Inferior parietal cortex (tissue), 1 donor: Measurements from ENCODE around the gene ETDB.
"Not testable (repeated sequence)": the region's sequence is repeated elsewhere in the genome, so short reads cannot be mapped to it uniquely, and the experiment has no call there.

ENCODE experiments used
- DNase-seq: peaks from one replicate; pipeline ENCODE4 v3.0.0-alpha.2; 2016; ENCODE audit errors: extremely low spot score

Gene ETDB

DNA sequence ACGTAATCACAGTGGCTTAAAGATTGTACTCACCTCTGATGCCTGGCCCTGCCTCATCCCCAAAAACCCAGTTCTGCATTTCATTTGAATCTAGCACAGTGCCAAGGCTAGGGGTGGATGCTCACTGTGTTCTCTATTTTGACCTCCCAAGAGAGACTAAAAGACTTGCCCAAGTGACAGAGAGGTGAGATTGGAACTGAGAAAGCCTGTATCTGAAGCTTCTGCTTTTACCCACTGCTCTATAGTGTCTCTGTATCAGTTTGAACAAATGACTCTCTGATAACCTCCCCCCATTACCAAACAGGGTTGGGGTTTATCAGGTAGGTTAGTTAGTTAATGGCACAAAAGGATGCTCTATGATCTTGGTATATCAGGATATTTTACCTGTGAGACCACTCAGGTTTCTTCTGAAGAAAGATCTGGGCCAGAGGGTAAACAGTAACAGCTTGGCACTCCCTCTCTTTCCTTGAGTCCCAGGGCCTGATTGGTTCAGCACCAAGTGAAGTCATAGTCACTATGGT, at the start of gene ETDB:
Gene ETDB, minus strand, starts transcription at position 471 of the 521 bp plus-strand sequence. CDS start 1,265 bp downstream, outside the sequence.
- not testable (repeated sequence) for DNase-seq

DNA sequence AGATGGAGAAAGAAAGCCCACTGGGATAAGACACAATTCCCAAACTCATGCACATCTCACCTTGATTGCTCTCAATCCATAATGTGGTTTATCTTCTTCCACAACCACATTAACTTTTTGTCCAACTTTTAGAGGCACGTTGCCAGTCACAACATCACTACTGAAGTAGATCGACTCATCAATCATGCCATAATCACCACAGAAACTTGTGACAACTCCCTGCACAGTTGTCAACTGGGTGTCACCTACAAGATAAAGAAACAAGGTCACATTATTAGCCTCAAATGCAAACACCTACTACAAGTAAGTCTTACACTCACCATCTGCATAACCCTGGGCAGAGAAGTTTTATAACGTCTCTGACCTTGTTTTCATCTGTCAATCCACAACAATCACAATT, 49.2 kb upstream of the ETDB start:
- DNase-seq: not testable (repeated sequence)

DNA sequence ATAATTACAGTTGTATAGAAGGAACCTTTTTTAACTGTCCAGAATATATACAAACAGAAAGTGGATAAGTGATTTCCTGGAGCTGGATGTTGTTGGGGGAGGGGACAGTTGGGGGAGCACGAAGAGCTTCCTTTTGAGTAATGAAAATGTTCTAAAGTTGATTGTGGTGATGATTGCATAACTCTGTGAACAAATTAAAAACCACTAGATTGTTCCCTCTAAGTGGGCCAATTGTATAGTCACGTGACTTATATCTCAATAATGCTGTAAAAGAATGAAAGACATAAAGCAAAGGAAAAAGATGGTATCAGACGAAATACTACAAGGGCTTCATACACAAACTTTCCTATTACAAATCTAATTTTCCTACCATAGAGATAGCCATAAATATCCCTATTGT, 48.2 kb upstream of the ETDB start:
- no peak for DNase-seq

DNA sequence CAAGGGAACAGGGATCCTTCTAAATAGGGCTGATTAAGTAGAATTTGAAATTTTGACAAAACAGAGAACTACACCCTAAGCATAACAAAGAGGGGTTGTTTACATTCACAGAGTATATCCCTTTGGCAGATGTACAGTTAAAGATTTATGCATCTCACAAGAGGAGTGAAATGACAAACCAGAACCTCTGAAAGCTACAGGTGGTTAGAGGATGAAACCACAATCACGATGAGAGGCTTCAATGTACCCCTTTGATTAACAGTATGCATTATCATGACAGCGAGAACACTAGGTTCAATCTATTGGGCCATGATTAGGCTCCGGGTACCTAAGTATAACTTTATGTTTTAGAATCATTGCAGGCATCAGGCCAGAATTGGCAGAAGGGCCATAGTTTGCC, 34.4 kb upstream of the ETDB start:
- not testable (repeated sequence) for DNase-seq

DNA sequence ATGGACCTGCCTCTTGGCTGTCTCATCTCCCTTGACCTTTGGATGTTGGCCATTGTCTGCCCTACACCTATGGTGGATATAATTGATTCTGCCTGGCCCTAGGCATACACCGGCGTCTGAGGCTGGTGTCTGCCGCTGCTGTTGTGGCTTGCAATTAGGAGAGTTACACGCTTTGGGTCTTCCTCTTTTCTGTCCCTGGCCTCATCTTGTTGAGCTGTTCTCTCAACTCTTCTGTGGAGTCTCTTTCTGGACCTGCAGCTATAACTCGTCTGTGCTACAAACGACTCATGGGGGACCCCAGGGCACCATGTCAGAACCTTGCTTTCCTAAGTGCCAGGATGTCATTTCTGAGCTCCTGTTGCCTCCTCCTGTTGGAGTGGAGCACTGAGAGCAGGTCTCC, 5.8 kb upstream of the ETDB start:
- DNase-seq: not testable (repeated sequence)

DNA sequence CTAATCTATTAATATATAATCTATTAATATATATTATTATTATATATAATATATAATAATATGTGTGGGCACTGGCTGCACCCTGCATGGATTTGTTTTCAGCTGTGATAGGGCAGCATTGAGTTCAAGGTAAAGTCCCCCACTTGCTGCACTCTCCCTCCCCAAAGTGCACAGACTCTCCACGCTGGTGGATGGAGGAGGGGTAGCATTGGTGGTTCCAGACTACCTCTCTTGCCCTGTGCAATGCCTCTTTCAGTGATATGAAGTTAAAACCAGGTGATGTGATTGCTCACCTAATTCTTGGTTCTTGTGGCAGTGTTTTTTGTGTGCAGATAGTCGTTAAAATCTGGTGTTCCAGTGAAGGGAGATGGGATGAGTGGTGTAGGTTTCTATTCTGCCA, 4.3 kb downstream of the ETDB start:
- not testable (repeated sequence) for DNase-seq

DNA sequence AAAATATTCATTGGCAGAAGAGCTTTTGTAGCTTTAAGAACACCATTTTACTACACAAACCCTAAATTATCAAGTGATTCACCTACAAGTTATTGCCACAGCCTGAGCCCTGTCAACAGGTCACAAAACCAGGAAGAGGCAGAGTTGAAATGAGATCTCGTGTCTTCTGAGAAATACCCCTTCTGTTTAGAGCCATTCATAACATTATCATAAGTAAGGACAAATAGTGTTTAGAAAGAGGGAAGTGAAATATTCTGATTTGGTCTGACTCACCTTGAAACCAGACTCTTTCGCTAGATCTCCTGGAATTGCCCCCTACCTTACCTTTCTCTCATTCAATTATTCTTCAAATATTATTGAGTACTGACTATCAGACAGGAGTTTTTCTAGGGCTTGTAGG, 5.9 kb downstream of the ETDB start:
- no peak for DNase-seq

DNA sequence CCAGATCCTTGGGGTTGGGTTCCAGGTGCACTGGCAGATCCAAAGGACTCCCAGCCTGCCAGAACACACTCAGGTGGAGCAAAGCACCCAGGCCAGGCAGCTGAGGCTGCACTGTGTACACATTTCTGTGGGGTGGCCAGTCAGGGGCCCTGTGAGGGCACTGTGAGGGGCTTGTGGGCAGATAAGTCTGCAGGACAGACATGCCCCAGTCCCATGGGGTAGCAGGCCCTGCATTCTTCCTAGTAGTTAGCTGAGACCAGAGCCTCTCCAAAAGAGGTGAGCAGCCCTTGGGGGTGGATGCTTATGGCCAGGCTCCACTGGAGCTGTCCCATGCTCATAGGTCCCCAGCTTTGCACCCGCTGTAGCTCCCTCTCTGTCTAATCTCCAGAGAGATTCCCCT, 7.6 kb downstream of the ETDB start:
- no peak for DNase-seq

DNA sequence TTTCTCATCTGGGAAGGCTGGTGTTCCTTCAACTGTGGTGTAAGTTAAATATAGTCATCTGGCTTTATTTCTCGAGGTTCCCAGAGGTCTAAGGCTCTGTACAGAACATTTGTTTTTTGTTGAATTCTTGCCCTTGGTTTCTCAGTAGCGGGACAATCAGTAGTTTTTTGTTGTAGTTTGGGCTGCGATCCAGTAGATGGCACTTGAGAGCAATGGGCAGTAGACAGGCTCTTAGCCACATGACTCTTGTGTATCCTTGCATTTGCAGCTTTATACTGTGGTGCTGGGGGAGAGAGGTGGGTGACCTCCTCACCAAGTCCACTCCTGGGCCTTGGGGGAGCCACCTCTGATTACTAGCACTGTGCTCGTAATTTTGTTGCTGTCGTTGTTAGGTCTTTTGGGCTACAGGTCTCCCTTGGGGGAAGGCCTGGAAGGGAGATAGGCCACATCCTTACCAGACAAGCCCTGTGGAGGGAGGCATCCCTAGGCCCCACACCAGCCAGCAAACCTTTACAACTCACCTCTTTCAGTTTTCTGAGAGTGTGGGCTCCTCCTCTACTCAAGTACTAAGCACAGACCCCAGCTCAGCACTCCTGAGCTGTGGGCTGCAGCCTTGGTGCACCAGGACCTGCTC, 8.1 kb downstream of the ETDB start:
- peak; percentile 32 for DNase-seq

DNA sequence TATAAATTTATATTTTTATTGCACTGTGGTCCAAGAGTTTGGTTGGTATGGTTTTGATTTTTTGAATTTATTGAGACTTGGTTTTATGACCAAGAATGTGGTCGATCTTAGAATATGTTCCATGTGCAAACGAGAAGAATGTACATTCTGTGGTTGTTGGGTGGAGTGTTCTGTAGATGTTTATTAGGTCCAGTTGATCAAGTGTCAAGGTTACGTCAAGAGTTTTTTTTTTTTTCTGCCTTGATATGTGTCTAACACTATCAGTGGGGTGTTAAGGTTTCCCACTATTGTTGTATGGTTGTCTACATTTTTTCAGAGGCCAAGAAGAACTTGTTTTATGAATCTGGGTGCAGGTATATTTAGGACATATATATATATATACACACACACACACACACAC, 10.8 kb downstream of the ETDB start:
- DNase-seq: no peak

DNA sequence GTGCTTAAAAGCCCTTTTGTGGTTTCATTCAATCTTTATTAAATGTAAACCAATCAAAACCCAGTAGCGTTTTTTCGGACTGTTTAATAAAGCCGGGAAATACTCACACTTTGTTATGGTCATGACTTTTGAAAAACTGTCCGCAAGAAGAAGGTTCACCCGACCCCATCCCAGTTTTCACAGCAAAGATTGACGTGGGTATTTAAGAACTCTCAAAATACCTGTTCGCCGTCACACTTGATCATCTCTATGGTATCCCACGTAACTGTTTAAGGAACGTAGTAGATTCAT, 20.9 kb downstream of the ETDB start:
- DNase-seq: no peak

DNA sequence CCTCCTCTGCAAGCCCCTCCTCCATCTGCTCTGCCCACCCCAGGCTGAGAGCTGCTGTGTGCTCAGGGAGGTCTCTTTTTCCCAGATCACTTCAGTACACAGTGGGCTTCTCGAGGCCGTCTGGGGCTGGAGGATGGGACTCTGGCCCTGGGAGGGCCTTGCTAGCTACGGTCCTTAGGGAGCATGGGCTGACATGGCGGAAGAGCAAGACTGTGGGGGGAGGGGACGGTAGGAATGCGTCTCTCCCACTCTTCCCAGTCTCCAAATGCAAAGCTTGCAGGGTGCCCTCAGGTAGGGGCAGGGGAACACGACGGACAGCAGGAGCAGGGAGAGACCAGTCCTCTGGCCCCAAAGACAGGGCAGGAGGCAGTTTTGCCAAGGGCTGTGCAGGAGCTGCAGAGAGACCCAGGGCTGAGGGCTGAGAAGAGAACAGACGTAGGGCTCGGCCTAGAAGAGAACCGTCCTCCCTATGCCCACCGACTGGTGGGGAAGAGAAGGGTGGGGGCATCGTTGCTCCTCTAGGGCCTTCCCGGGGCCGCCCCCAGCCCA, 23.1 kb downstream of the ETDB start:
- not testable (repeated sequence) for DNase-seq

DNA sequence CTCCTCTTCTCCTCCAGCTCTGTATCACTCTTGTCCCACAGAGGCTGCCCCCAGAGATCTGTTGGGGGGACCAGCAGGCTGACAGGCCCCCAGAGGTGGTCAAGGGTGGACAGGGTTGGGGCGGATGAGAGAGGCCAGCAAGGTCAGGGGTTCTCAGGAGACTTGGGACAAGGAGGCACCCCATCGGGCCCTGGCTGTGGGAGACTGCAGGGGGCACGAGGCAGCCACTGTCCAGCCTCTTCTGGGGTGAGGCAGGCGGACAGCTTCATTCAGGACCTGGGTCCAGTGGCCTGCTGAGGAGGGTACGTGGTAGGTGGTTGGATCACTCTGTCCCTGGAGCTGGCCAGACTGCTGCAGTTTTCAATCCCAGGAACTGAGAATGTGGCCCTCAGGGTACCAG, 24.6 kb downstream of the ETDB start:
- DNase-seq: no peak

DNA sequence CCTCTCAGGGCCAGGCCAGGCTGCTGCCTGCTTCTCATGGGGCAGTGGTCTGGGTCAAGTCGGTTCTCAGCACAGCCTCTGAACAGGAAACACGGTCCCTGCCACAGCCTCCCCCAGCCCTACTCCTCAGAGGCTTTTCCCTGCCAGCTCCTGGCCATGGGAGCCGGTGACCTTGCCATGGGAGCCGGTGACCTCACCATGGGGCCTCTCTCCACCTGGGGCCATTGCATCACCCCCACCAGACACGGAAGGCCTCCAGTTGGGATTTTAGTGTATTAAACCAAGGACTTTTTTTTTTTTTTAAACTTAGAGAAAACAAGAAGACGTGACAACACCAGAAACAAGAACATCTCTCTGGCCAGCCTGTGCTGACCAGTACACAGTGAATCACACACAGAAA, 25.6 kb downstream of the ETDB start:
- DNase-seq: no peak

DNA sequence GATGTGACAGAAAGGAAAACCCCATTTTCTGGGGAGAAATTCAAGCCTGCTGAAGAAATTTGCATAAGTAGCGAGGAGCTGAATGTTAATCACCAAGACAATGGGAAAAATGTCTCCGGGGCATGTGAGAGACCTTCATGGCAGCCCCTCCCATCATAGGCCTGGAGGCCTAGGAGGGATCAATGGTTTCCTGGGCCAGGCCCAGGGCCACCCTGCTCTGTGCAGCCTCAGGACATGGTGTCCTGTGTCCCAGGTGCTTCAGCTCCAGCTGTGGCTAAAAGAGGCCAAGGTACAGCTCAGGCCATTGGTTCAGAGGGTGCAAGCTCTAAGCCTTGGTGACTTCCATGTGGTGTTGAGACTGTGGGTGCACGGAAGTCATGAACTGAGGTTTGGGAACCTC, 31.2 kb downstream of the ETDB start:
- no peak for DNase-seq

DNA sequence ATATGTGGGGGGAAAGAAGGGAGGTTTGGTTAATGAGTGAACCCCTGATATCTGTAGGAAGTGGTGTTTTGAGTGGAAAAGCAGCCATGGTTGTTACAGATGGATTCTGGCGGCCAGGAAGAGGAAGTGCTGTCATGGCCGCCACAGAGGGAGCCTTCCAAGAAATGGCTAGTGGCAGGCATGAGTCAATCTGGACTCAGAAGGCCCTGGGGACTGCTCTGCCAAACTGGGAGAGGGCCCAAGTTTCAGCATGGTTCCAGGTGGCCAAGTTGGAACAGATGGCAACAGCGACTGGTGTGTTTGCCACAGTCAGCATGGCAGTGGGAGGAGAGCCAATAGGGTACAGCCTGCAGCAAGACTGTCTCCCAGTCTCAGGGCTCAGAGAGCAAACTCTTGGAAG, 32.5 kb downstream of the ETDB start:
- DNase-seq: no peak

DNA sequence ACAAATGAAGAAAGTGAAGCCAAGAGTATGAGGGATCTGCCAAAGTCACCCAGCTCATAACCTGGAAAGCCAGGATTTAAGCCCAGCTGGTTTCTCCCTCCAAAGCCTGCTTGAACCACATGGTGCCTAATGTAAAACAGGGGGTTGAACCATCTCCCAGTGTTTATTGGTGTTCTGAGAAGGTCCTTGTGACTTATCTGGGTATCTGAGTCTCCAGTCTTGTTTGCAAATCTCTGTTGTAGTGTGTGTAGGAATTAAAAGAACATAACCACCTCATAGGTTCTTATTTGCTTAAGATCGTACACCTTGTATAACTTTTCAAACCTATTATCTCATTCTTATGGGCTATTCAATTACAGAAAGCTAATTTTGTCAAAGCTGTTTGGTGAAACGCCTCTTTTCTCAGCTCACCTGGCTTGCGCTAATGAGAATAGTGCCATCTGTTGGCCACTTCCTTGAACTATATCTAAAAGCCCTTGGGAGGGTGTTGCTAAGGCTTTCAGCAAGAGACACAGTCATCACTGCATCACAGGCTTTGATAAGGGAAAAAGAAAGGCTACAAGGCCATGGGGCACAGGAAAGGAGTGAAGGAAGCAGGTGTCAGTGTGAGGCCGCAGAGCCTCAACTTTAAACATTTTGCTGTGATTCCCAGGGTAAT, 34.0 kb downstream of the ETDB start:
- peak; percentile 61 for DNase-seq

DNA sequence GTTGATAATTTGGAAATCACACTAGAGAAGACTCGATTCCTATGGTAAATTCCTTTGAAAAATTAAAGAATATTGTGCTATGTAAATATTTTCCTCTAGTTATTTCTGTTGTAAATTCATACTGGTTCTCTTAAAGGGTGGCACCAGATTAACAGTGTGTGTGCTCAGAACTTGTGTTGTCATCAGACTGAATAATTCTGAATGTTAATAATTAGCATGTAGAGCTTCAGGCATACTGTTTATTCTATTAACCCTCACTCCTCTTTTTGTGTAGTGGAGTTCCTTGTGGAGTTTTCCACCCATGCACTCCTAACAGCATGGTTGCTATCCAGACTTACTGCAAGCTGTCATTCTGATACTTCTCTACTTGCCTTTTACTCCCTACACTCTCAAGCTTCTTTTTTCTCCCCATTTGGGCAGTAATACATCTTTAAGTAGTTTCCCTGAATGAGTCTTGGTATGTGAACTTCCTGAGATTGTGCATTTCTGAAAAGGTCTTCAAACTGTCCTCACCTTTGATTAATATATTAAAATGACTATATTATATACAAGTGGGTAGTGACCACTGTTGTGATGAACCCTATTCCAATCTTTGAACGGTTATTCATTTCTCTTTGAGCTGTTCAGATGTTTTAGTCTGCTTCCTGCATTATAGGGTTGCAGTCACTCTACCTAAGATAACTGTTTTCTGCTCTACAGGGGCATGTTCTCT, 38.5 kb downstream of the ETDB start:
- DNase-seq: no peak
